Lower leg skin (tissue), 3 donors: ENCODE results near the gene NR3C2.

Source experiments
- POLR2A ChIP-seq, 2 donors: fragments of 450-650 bp; IDR thresholded peaks; one replicate each; pipeline ENCODE4 v1.6.1; 2016 to 2017; ENCODE audit warnings: antibody characterized with exemption in 2 of 2, mild to moderate bottlenecking in 1 of 2, moderate library complexity in 1 of 2
- TF ChIP-seq, protein P1 (sequence below), 3 donors: fragments of 450-650 bp; IDR thresholded peaks; one replicate each; pipeline ENCODE4 v1.5.1; 2016; ENCODE audit warnings: antibody characterized with exemption in 3 of 3, mild to moderate bottlenecking in 3 of 3, moderate library complexity in 2 of 3

- TF ChIP-seq, protein P1, sequence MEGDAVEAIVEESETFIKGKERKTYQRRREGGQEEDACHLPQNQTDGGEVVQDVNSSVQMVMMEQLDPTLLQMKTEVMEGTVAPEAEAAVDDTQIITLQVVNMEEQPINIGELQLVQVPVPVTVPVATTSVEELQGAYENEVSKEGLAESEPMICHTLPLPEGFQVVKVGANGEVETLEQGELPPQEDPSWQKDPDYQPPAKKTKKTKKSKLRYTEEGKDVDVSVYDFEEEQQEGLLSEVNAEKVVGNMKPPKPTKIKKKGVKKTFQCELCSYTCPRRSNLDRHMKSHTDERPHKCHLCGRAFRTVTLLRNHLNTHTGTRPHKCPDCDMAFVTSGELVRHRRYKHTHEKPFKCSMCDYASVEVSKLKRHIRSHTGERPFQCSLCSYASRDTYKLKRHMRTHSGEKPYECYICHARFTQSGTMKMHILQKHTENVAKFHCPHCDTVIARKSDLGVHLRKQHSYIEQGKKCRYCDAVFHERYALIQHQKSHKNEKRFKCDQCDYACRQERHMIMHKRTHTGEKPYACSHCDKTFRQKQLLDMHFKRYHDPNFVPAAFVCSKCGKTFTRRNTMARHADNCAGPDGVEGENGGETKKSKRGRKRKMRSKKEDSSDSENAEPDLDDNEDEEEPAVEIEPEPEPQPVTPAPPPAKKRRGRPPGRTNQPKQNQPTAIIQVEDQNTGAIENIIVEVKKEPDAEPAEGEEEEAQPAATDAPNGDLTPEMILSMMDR (IDR thresholded peaks at IDR 0.05) = no peak
- TF ChIP-seq POLR2A (IDR thresholded peaks at IDR 0.05) = no peak
Observed at GRCh38 chr4:148354186-148354585, 88.0 kb downstream of the NR3C2 start.
